ENCODE data around the gene IPO7.

IPO7 gene

DNA sequence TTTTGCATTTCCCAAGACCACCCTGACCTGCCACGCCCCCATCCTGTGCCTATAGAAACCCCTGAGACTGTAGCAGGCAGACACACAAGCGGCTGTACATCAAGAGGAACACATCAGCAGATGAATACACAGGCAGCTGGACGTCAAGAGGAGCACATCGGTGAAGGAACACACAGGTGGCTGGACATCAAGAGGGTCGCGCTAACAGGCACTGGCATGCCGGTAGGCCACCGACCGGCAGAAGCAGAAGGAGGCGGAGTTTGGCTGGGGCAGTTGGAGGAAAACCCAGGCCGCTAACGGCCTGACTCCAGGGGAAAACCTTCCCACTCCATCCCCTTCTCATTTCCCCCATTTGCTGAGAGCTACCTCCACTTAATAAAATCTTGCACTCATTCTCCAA is 5.4 kb upstream of the IPO7 start:
- TF ChIP-seq USF1 (IDR thresholded peaks at IDR 0.05) (no peak), TEAD4 (IDR thresholded peaks at IDR 0.05) (no peak), REST (IDR thresholded peaks at IDR 0.05; ENCODE audit: low read depth) (no peak)

GRCh38 chr11:9380773-9381172 is 3.7 kb upstream of the IPO7 start:
- TF ChIP-seq TAF1 (IDR thresholded peaks at IDR 0.05; ENCODE audit: low read depth): no peak
- no peak for TF ChIP-seq RAD21 (IDR thresholded peaks at IDR 0.05; ENCODE audit: low read depth)
- TF ChIP-seq USF1 (IDR thresholded peaks at IDR 0.05): no peak
- TF ChIP-seq TEAD4 (IDR thresholded peaks at IDR 0.05): no peak
- TF ChIP-seq NFIC (IDR thresholded peaks at IDR 0.05): no peak
- no peak for TF ChIP-seq TCF12 (IDR thresholded peaks at IDR 0.05; ENCODE audit: low read depth)
- TF ChIP-seq EP300 (IDR thresholded peaks at IDR 0.05; ENCODE audit: borderline replicate concordance): no peak
- TF ChIP-seq YY1 (IDR thresholded peaks at IDR 0.05; ENCODE audit: low read depth): no peak
- TF ChIP-seq MAX (IDR thresholded peaks at IDR 0.05): no peak
- TF ChIP-seq ZBTB7A (IDR thresholded peaks at IDR 0.05; ENCODE audit: low read depth): no peak
- TF ChIP-seq FOXM1 (IDR thresholded peaks at IDR 0.05; ENCODE audit: borderline replicate concordance, low read depth): no peak
- TF ChIP-seq REST (IDR thresholded peaks at IDR 0.05; ENCODE audit: low read depth): no peak

GRCh38 chr11:9385327-9385899 is 961 bp downstream of the IPO7 start:
- TF ChIP-seq EP300 (IDR thresholded peaks at IDR 0.05; ENCODE audit: borderline replicate concordance) (no peak), ZBTB7A (IDR thresholded peaks at IDR 0.05; ENCODE audit: low read depth) (no peak), MAX (IDR thresholded peaks at IDR 0.05) (no peak), TEAD4 (IDR thresholded peaks at IDR 0.05) (no peak), TAF1 (IDR thresholded peaks at IDR 0.05; ENCODE audit: low read depth) (no peak), YY1 (IDR thresholded peaks at IDR 0.05; ENCODE audit: low read depth) (no peak), FOXM1 (IDR thresholded peaks at IDR 0.05; ENCODE audit: borderline replicate concordance, low read depth) (no peak), USF1 (IDR thresholded peaks at IDR 0.05) (no peak), TCF12 (IDR thresholded peaks at IDR 0.05; ENCODE audit: low read depth) (no peak), CEBPB (IDR thresholded peaks at IDR 0.05) (no peak), CREB1 (IDR thresholded peaks at IDR 0.05; ENCODE audit: low read depth) (no peak)

DNA sequence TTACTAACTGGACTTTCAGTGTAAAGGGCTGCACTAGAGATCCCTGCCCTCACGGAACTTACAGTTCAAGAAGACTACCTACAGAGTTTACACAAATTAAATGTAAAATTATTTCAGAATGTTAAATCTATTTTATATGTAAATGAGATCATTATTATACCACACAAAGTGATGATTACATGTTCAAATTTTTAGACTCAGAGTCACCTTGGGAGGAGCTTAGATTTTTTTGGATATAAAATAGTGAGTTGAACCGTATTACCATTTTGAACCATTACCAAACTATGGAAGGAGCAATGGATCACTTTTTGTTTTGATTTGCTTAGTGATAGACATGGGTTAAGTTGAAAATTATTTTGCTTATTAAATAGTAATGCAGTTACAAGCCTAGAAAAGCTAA is 1.6 kb downstream of the IPO7 start:
- TF ChIP-seq ZBTB7A (IDR thresholded peaks at IDR 0.05; ENCODE audit: low read depth) (no peak), CEBPB (IDR thresholded peaks at IDR 0.05) (no peak), CREB1 (IDR thresholded peaks at IDR 0.05; ENCODE audit: low read depth) (no peak), MAX (IDR thresholded peaks at IDR 0.05) (no peak), NFIC (IDR thresholded peaks at IDR 0.05) (no peak)

DNA sequence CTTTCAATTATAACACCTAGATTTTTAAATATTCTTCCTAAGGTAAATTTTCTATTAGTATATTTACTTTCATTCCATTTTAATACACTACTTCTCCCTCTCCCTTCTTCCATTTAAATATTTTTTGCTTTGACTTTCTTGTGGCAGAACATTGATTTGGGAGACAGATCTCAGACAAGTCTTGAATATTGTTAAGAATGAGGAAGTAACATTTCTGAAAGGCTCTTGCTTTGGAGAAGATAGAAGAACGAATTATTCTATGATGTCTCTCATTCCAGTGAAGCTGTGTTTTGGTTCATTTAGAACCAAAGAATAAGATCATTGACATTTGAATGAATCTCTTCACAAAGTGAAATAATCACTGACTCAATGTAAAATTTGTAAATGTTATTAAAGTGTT is 2.4 kb downstream of the IPO7 start:
- no peak for TF ChIP-seq USF1 (IDR thresholded peaks at IDR 0.05)
- TF ChIP-seq FOXM1 (IDR thresholded peaks at IDR 0.05; ENCODE audit: borderline replicate concordance, low read depth): no peak
- TF ChIP-seq TAF1 (IDR thresholded peaks at IDR 0.05; ENCODE audit: low read depth): no peak
- TF ChIP-seq EGR1 (IDR thresholded peaks at IDR 0.05): no peak
- TF ChIP-seq CEBPB (IDR thresholded peaks at IDR 0.05): no peak
- no peak for TF ChIP-seq TCF12 (IDR thresholded peaks at IDR 0.05; ENCODE audit: low read depth)
- TF ChIP-seq EP300 (IDR thresholded peaks at IDR 0.05; ENCODE audit: borderline replicate concordance): no peak
- no peak for TF ChIP-seq ZBTB7A (IDR thresholded peaks at IDR 0.05; ENCODE audit: low read depth)
- TF ChIP-seq NFIC (IDR thresholded peaks at IDR 0.05): no peak
- no peak for TF ChIP-seq MAX (IDR thresholded peaks at IDR 0.05)
- TF ChIP-seq RAD21 (IDR thresholded peaks at IDR 0.05; ENCODE audit: low read depth): no peak
- no peak for TF ChIP-seq TEAD4 (IDR thresholded peaks at IDR 0.05)
- no peak for TF ChIP-seq REST (IDR thresholded peaks at IDR 0.05; ENCODE audit: low read depth)
- TF ChIP-seq YY1 (IDR thresholded peaks at IDR 0.05; ENCODE audit: low read depth): no peak
- TF ChIP-seq CREB1 (IDR thresholded peaks at IDR 0.05; ENCODE audit: low read depth): no peak
